Activated CD8-positive, alpha-beta T cell treated with anti-CD3 and anti-CD28 coated beads, Interleukin-2, amount 10 ng/mL, durations not matched to agents 7 days and 5 days (primary cell): Measurements from ENCODE around the gene LRRC8A. TPM values are rescaled to one million over a fixed set of nuclear protein-coding genes. Genes with fewer than 3 reads are reported as not detected.

Experiments used
- ATAC-seq: fragments of 150-1000 bp; cut with Tn5 transposase; one replicate; pipeline ENCODE4 v1.10.0; 2021; ENCODE audit warnings: moderate library complexity
- CTCF ChIA-PET: fragments of 350-600 bp; sonication (Branson Sonifier 250); formaldehyde crosslinking; loops from one replicate; lab custom pipeline; 2021; ENCODE audit warnings: antibody characterized with exemption; lab: Charles Lee
- POLR2A ChIA-PET: fragments of 350-600 bp; sonication (Branson Sonifier 250); formaldehyde crosslinking; loops from one replicate; lab custom pipeline; 2021; ENCODE audit warnings: antibody characterized with exemption; lab: Charles Lee
- DNase-seq: peaks from one replicate; pipeline ENCODE4 v3.0.0-alpha.2; 2020
- H3K27ac Mint-ChIP-seq: one replicate; pipeline ENCODE4 v1.8.0; 2021; ENCODE audit warnings: mild to moderate bottlenecking, mixed read lengths
- H3K27me3 Mint-ChIP-seq: one replicate; pipeline ENCODE4 v1.8.0; 2021; ENCODE audit warnings: low read depth, mixed read lengths
- H3K36me3 Mint-ChIP-seq: one replicate; pipeline ENCODE4 v1.8.0; 2021; ENCODE audit warnings: low read depth, mixed read lengths
- H3K4me1 Mint-ChIP-seq: one replicate; pipeline ENCODE4 v1.8.0; 2021; ENCODE audit warnings: low read depth, mixed read lengths
- H3K4me3 Mint-ChIP-seq: one replicate; pipeline ENCODE4 v1.8.0; 2021; ENCODE audit warnings: mild to moderate bottlenecking, mixed read lengths
- H3K9me3 Mint-ChIP-seq: one replicate; pipeline ENCODE4 v1.8.0; 2022; ENCODE audit warnings: mixed read lengths; ENCODE audit not compliant: insufficient read depth
- total RNA-seq, 2 experiments: library from RNA; stranded (reverse); gene quantifications; one replicate each; pipeline ENCODE4 v1.2.3, GENCODE V29; 2021

The LRRC8A gene
- total RNA-seq, 2 experiments from 2014 or later, result 26.1 to 27.2 TPM

GRCh38 chr9:128903079-128903461 lies 21.1 kb downstream of the LRRC8A start:
- H3K4me3 Mint-ChIP-seq, result peak overlapping the region; percentile 77
- H3K4me1 Mint-ChIP-seq, result peaks cover 65% of the 10 kb centered on the region
- H3K9me3 Mint-ChIP-seq, result no peaks in the 10 kb centered on the region
- H3K36me3 Mint-ChIP-seq, result peaks cover 27% of the 10 kb centered on the region
- ChIA-PET POLR2A (interaction anchor here (1.4 to 2.0 kb wide), 2 partner anchors 25 to 85 kb away, joined by 3 to 6 read pairs; partner anchors contain the start of gene ENDOG), CTCF (no interaction called here)
- peak overlapping the region; percentile 93 for H3K27ac Mint-ChIP-seq
- H3K27me3 Mint-ChIP-seq, result no peaks in the 10 kb centered on the region
- DNase-seq, result no peak
- no peak for ATAC-seq

GRCh38 chr9:128903871-128904620 lies 22.1 kb downstream of the LRRC8A start:
- ChIA-PET POLR2A (interaction anchor here (0.6 to 0.8 kb wide), 2 partner anchors 19 to 60 kb away, joined by 3 read pairs; no protein-coding TSS in a partner anchor), CTCF (no interaction called here)
- Mint-ChIP-seq H3K27ac (peak overlapping the region; percentile 93), H3K4me1 (peaks cover 63% of the 10 kb centered on the region), H3K9me3 (no peaks in the 10 kb centered on the region), H3K36me3 (peaks cover 30% of the 10 kb centered on the region), H3K27me3 (no peaks in the 10 kb centered on the region), H3K4me3 (no peak overlapping the region)
- no peak for DNase-seq
- ATAC-seq, result no peak

- CTCF ChIA-PET, result no interaction called here
- ATAC-seq (no peak), DNase-seq (no peak)
- H3K27me3 Mint-ChIP-seq, result no peaks in the 10 kb centered on the region
- no peak overlapping the region for H3K4me3 Mint-ChIP-seq
- peaks cover 58% of the 10 kb centered on the region for H3K4me1 Mint-ChIP-seq
- POLR2A ChIA-PET, result interaction anchor here (0.7 kb wide), 1 partner anchor 316 kb away, joined by 3 read pairs; no protein-coding TSS in a partner anchor
- H3K36me3 Mint-ChIP-seq, result peaks cover 37% of the 10 kb centered on the region
- H3K27ac Mint-ChIP-seq, result peak overlapping the region; percentile 57
- no peaks in the 10 kb centered on the region for H3K9me3 Mint-ChIP-seq
Observed at GRCh38 chr9:128905964-128906363, 24.0 kb downstream of the LRRC8A start.

DNA sequence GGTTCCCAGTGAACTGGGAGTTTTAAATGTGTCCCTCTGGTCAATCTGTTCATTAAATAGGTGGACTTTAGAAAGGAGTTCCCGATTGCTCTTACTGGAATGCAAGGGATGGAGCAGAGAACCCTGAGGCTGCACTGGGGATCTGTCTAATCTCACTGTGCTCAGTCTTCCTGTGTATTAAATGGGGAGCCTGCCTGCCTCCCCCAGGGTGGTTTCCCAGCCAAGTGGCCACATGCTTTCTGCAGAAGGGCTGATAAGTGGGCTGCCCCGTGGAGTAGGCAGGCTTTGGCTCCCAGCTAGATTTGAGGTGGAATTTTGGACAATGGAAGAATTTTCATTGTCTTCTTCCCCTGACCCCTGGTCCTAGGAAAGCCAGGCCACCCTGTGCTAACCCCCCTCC lies 24.8 kb downstream of the LRRC8A start:
- no peak for ATAC-seq
- no peaks in the 10 kb centered on the region for H3K9me3 Mint-ChIP-seq
- ChIA-PET CTCF (no interaction called here), POLR2A (no interaction called here)
- H3K27me3 Mint-ChIP-seq, result no peaks in the 10 kb centered on the region
- H3K4me3 Mint-ChIP-seq, result no peak overlapping the region
- no peak for DNase-seq
- H3K27ac Mint-ChIP-seq, result no peak overlapping the region
- H3K36me3 Mint-ChIP-seq, result peaks cover 39% of the 10 kb centered on the region
- H3K4me1 Mint-ChIP-seq, result peaks cover 55% of the 10 kb centered on the region

DNA sequence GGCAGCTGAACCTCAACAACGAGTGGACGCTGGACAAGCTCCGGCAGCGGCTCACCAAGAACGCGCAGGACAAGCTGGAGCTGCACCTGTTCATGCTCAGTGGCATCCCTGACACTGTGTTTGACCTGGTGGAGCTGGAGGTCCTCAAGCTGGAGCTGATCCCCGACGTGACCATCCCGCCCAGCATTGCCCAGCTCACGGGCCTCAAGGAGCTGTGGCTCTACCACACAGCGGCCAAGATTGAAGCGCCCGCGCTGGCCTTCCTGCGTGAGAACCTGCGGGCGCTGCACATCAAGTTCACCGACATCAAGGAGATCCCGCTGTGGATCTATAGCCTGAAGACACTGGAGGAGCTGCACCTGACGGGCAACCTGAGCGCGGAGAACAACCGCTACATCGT lies 26.4 kb downstream of the LRRC8A start:
- no peak overlapping the region for H3K4me3 Mint-ChIP-seq
- POLR2A ChIA-PET, result no interaction called here
- ATAC-seq (no peak), DNase-seq (no peak)
- H3K27me3 Mint-ChIP-seq, result no peaks in the 10 kb centered on the region
- H3K27ac Mint-ChIP-seq, result no peak overlapping the region
- H3K9me3 Mint-ChIP-seq, result no peaks in the 10 kb centered on the region
- peaks cover 46% of the 10 kb centered on the region for H3K36me3 Mint-ChIP-seq
- H3K4me1 Mint-ChIP-seq, result peaks cover 55% of the 10 kb centered on the region
- CTCF ChIA-PET, result interaction anchor here (0.9 to 2.3 kb wide), 3 partner anchors 17 to 90 kb away, joined by 3 to 5 read pairs (median 3); partner anchors contain the start of gene ENDOG

GRCh38 chr9:128909859-128910258 lies 27.9 kb downstream of the LRRC8A start:
- CTCF ChIA-PET, result interaction anchor here (2.3 kb wide), 1 partner anchor 18 kb away, joined by 5 read pairs; no protein-coding TSS in a partner anchor
- Mint-ChIP-seq H3K4me1 (peaks cover 58% of the 10 kb centered on the region), H3K36me3 (peaks cover 46% of the 10 kb centered on the region), H3K4me3 (no peak overlapping the region), H3K27ac (peak overlapping the region; percentile 65), H3K9me3 (no peaks in the 10 kb centered on the region), H3K27me3 (no peaks in the 10 kb centered on the region)
- ATAC-seq (no peak), DNase-seq (no peak)
- POLR2A ChIA-PET, result no interaction called here

DNA sequence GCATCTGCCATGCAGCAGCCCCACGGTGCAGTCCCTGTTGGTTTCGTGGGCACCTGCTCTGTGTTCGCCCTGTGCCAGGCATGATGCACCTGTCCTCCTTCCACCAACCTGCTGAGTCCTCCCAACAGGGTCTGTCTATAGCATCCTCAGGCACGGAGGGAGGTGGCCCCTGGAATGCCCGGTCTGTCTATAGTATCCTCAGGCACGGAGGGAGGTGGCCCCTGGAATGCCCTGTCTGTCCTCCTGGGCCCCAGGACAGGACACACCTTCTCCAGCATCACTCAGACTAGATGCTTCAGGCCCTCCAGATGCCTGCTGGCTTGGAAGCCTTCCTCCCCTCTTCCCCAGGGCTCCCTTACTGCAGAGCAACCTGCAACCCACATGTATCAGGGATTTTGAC lies 29.0 kb downstream of the LRRC8A start:
- ChIA-PET POLR2A (interaction anchor here (0.8 kb wide), 1 partner anchor 10 kb away, joined by 3 read pairs; no protein-coding TSS in a partner anchor), CTCF (no interaction called here)
- Mint-ChIP-seq H3K4me1 (peaks cover 55% of the 10 kb centered on the region), H3K4me3 (no peak overlapping the region), H3K36me3 (peaks cover 48% of the 10 kb centered on the region), H3K9me3 (no peaks in the 10 kb centered on the region), H3K27ac (peak overlapping the region; percentile 55), H3K27me3 (no peaks in the 10 kb centered on the region)
- ATAC-seq, result no peak
- DNase-seq, result no peak

DNA sequence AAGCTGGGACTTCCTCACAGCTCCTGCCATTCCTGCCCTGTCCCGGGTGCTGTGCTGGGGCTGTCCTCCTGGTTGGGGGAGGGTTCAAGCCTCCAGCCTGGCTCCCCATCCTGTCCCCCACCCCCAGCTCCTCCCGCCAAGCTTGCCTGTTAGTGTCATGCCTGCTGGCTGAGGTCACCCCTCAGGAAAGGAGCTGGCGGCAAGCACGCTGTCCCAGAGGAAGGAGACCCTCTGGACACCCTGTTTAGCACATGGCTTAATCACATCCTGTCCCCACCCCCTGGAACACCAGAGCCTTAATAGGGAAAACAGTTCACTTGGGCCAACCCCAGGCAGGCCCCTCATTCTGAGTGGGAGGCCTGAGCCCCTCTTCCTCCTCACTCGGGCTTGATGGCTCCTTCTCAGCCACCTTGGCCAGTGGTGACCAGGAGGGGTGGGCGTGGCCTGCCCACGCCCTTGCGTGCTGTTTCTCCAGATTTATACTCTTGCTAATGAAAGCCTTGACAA lies 29.6 kb downstream of the LRRC8A start:
- ATAC-seq (no peak), DNase-seq (no peak)
- Mint-ChIP-seq H3K36me3 (peaks cover 48% of the 10 kb centered on the region), H3K9me3 (no peaks in the 10 kb centered on the region), H3K27me3 (no peaks in the 10 kb centered on the region), H3K4me1 (peaks cover 54% of the 10 kb centered on the region), H3K27ac (peak overlapping the region; percentile 25), H3K4me3 (no peak overlapping the region)
- POLR2A ChIA-PET, result no interaction called here
- CTCF ChIA-PET, result no interaction called here

- H3K4me3 Mint-ChIP-seq, result no peak overlapping the region
- ATAC-seq, result no peak
- CTCF ChIA-PET, result interaction anchor here (1.0 kb wide), 1 partner anchor 15 kb away, joined by 5 read pairs; no protein-coding TSS in a partner anchor
- POLR2A ChIA-PET, result interaction anchor here (1.0 kb wide), 1 partner anchor 31 kb away, joined by 4 read pairs; the partner anchor contains the start of genes KYAT1 and LRRC8A
- no peaks in the 10 kb centered on the region for H3K27me3 Mint-ChIP-seq
- H3K4me1 Mint-ChIP-seq, result peaks cover 53% of the 10 kb centered on the region
- peak overlapping the region; percentile 64 for H3K27ac Mint-ChIP-seq
- no peaks in the 10 kb centered on the region for H3K9me3 Mint-ChIP-seq
- peaks cover 47% of the 10 kb centered on the region for H3K36me3 Mint-ChIP-seq
- no peak for DNase-seq
Observed at GRCh38 chr9:128912270-128912853, 30.4 kb downstream of the LRRC8A start.

DNA sequence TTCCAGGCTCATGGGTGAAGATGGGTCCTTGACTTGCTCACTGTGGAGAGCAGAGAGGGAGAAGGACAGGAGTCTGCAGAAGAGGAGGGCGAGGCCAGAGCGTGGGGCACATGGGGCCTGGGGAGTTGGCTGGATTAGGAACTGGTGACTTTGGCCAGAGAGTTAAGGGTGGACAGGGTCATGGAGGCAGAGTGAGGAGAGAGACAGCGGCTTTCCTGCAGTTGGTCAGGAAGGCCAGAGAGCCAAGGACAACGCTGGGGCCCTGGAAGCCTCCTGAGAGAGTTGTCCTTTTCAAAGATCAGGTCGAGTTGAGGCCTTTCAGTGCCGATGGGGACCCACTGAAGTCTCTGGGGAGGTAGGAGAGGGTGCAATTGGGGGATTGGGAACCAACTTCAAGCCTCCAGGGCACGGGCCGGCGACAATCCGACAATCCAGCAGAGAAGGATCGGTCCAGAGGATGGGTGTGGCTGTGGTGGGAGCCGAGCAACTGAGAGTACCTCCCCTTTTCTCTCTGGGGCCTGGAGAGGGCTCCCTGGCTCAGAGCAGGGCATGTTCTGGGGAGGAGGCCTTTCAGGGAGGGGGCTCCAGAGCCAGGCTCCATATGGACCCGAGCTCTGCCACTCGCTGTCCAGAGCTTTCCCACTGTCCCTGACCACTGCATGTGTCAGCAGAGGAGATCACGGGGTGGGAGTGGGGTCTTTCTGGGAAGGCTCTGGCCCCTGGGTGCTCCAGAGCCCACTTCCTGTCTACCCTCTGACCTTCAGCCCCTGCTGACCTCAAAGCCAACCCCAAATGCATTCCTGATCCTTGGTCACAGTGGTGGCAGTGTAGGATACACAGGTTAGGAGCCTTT lies 31.3 kb downstream of the LRRC8A start:
- no peaks in the 10 kb centered on the region for H3K9me3 Mint-ChIP-seq
- peak overlapping the region; percentile 64 for H3K27ac Mint-ChIP-seq
- CTCF ChIA-PET, result interaction anchor here (1.0 to 3.6 kb wide), 2 partner anchors 14 to 15 kb away, joined by 5 to 14 read pairs; no protein-coding TSS in a partner anchor
- peaks cover 45% of the 10 kb centered on the region for H3K36me3 Mint-ChIP-seq
- H3K4me1 Mint-ChIP-seq, result peaks cover 53% of the 10 kb centered on the region
- H3K4me3 Mint-ChIP-seq, result no peak overlapping the region
- DNase-seq (no peak), ATAC-seq (no peak)
- POLR2A ChIA-PET, result interaction anchor here (1.0 kb wide), 1 partner anchor 32 kb away, joined by 4 read pairs; the partner anchor contains the start of genes KYAT1 and LRRC8A
- no peaks in the 10 kb centered on the region for H3K27me3 Mint-ChIP-seq
